ENCODE results near the gene RELT. TPM values are rescaled to one million over a fixed set of nuclear protein-coding genes. Genes with fewer than 3 reads are reported as not detected.
A peak's percentile ranks its signal among the peaks of the same experiment; 100 is the strongest.

Gene RELT
- total RNA-seq, 1 experiment from 2014 or later, result 12.9 TPM

GRCh38 chr11:73375830-73376159 lies 404 bp upstream of the RELT start:
- no peak for DNase-seq (ENCODE audit: low read depth)

DNA sequence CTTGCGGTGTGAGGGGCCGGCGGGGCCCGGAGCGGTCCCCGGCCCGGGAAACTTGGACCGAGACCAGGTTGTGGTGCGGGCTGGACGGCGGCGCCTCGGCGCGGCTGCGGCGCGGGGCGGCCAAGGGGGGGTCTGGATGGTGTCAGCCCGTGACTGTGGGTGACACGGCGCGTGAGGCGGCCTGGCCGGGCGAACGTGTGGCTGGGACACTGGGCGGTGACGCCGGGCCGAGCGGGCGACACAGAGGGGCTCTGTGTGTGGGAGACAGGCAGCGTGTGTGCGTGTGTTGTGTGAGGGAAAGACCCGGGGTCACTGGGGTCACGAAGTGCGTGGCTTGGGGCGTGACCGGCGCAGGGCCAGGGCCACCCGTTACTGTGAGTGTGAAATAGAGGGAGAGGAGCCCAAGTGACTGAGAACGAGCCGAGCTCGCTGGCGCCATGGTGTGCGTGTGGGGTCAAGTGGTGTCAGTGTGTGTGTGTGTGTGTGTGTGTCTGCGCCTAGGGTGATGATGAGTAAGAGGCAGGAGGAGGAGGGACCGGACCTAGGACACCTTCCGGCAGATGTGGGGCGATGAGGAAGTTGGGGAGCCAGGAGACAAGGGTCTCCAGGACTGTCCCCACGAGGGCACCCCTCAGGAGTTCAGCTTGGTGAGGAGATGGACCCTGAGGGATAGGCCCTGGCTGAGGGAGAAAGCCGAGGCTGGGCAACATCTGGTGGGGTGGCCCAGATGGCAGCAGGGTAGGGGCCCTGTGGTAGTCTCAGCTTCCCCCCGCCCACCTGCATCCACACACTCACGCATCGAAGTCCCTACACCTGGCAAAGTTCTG lies 817 bp downstream of the RELT start:
- DNase-seq (ENCODE audit: low read depth), result peak; percentile 84

DNA sequence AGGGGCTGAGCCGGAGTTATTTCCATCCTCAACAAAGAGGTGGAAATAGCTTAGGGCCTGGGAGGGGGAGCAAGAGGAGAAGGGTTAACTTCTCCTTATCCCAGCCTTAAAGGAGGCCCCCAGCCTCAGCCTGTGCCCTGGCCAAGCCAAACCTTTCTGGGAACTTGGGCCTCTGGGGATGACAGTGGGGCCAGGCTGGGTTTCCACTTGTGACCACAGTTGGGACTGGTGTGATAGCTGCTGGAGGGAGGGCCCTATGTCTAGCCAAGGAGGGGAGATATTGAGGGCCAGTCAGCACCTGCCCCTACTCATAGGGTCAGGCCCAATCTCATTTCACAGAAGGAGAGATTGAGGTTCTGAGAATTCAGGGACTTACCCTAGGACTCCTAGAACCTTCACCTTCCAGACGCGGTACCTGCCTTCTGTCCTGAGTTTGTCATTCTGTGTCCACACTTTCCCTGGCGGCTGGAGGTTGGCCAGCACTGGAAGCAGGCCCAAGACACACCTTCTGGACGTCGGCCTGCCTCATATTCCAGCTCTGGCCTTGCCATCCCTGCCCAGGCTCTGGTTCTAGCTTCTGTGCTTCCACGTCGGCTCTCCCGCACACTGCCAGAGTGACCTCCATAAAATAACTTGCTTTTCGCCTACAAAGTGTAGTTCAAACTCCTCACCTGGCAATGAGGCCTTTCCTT lies 3.1 kb downstream of the RELT start:
- no peak for DNase-seq (ENCODE audit: low read depth)

DNA sequence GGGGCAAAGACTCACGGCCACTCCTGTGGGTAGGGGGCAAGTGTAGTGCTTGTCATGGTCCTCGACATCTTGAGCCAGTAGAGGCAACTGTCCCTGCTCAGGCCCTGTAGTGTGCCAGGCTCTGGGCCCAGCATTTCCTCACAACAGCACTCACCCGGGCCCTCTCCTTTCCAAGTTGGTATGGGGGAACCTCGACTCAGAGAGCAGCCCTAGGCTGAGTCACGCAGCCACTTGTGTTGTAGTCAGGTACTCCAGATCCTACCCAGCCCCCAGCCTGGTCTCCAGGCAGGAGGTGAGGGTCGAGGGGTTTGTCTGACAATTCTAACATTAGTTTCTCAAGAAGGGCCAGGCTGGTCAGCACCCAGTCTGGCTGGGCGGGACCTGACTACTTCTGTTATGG lies 4.1 kb downstream of the RELT start:
- no peak for DNase-seq (ENCODE audit: low read depth)

DNA sequence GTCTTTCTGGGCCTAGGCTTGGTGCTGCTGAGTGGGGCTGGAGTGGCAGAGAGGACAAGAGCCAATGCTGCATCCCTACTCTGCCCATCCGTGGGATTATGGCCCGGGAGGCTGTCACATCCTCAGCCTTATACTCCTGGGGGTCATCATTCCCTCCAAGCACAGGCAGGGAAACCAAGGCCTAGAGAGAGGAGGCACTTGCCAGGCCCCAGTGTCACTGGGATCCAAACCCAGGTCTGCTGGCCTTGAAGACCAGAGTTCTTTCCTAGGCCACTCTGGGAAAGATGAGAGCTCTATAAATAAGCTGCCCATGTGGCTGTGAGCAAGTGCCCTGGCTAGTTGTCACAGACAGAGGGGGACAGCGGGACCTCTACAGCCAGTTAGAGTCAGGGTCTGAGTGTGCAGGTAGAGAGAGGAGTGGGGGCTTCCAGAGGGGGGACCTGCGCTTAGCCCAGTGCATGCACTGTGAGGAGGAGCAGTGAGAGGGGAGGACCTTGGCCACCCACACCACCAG lies 4.8 kb downstream of the RELT start:
- no peak for DNase-seq (ENCODE audit: low read depth)

GRCh38 chr11:73381589-73381988 lies 5.4 kb downstream of the RELT start:
- DNase-seq (ENCODE audit: low read depth), result no peak

DNA sequence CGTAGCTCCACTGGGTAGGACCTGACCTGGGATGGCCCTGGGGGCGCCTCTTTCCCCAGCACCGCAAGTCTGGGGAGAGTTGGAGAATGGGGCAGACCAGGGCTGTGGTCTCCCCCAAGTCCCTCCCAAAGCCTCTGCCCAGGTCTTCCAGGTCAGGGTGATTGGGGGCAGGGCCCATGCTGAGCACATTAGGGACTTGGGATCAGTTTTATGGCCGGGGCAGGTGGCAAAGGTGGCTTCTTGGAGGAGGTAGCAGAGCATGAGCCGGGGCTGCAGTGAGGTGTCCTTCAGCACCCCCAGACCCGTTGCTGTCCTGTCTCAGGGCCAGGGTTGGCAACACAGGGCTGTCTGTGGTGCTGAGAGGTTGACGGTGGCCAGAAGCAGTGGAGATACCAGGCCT lies 6.0 kb downstream of the RELT start:
- DNase-seq (ENCODE audit: low read depth), result no peak

- DNase-seq (ENCODE audit: low read depth), result no peak
Measured at GRCh38 chr11:73382747-73383146, 6.5 kb downstream of the RELT start.

- no peak for DNase-seq (ENCODE audit: low read depth)
Measured at GRCh38 chr11:73383249-73384124, 7.3 kb downstream of the RELT start.

DNA sequence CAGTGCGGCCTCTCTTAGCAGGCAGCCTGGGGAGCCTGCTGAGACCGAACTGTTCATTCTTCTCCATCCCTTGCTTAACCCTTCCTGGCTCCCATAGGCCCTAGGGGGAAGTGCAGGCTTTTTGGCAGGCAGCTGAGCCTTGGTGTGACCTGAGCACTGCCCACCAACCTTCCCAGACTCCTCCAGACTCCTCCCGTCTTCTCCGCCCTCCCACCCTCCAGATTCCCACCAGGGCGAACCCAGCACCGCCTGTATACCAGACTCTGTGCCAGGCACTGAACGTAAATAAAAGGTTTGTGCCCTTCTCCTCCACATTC lies 7.9 kb downstream of the RELT start:
- DNase-seq (ENCODE audit: low read depth), result no peak

DNA sequence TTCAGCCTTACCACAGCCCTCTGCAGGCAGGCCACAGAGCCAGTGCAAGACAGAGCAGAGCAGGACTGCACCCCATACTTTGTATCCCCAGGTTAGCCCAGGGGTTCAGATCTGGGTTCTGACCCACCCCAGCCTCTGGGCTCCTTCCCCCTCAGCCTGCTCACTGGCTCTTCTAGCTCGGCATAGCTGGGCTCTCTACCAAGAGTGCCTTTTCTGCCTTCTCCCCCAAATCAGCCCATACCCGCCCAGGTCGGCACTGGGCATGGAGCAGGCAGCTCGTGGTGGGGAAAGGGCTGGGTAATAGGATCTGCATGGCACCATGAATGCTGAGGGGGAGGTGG lies 8.3 kb downstream of the RELT start:
- no peak for DNase-seq (ENCODE audit: low read depth)

DNA sequence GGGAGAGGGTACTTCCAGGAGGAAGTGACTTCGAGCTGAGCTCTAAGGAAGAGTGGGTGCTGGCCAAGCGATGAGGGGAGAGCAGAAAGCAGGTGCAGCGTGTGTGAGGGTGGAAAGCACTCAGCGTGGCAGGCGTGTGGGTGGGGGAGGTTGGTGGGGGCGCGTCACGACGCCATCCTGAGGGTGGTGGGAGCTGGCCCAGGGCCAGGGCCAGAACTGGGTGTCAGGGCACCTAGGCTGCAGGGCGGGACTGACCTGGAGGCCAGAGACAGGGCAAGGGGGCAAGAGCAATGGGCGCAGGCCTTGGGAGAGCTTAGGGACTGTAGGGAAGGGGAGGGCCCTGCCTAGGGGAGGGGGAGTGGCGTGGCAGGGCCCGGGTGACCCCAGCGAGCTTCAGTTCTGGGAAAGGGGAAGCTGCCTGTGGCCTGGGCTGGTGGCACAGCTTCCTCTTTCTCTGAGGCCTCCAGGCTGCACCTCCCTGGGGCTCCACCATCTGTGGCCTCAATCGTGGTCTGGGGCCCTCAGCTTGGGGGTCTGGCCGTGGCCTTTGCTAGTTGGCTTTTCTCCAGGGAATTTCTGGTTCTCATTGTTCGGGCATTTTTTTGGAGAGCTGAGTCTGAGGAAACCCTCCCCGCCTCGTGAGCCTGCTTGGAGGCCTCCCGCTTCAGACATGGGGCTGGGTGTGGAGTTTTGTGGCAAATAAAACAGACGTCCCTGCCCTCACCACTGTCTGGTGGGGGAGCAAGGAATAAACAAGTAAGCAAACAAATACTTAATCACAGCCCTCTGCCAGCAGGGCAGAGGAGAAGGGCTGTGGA lies 8.9 kb downstream of the RELT start:
- no peak for DNase-seq (ENCODE audit: low read depth)

DNA sequence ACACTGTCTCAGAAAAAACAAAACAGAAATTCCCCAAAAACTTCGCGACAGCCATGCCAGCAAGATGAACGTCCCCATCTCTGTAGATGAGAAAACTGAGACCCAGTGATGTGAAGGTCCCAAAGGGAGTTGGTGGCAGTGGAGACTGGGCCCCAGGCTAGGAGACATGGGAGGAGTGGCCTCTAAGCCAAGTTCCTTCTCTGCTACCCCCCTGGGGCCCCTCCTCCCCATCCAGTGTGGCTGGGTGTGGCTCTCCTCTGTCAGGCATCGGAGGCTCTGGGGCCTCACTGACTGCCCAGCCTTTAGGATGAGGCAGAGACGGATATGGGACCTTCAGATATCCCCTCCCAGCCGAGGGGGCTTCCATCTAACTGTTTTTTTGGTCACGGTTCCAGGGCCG lies 9.8 kb downstream of the RELT start:
- no peak for DNase-seq (ENCODE audit: low read depth)

DNA sequence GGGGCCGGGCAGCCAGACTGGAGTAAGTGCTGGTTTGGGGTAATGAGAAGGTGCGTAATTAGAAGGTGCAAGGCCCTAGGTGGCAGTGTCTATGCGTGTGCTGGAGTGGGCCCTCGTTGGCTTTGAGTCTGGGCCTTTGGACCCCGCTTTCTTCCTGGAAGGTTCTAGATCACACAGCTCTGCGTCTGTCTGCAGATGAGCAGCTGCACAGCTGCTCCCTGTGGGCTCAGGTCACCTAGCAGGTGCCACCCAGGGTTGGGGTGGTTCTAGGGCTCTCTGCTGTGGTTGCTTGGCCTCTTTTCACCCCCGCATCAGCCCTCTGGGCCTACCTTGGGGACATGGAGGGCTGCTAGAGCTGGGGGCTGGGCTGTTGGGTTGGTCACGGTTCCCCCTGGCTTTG lies 10.3 kb downstream of the RELT start:
- DNase-seq (ENCODE audit: low read depth), result no peak

- no peak for DNase-seq (ENCODE audit: low read depth)
Measured at GRCh38 chr11:73387594-73388264, 11.5 kb downstream of the RELT start.

- DNase-seq (ENCODE audit: low read depth), result no peak
Measured at GRCh38 chr11:73388265-73389133, 12.3 kb downstream of the RELT start.

DNA sequence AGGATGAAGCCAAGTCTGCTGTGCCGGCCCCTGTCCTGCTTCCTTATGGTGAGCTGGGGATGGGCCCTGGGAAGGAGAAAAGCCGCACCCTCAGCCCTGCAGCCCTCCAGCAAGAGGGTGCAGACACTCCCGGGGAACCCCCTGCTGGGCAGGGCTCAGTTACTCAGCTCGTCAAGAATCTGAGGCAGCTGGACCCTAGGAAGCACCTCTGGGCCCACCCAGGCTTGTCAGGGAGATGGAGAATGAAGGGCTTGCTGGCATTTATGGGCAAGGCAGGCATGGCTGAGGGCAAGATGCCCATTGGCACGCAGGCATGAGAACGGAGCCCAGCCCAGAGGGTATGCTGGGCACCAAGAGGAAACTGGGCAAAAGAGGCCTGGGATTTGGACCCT lies 12.9 kb downstream of the RELT start:
- DNase-seq (ENCODE audit: low read depth), result no peak

DNA sequence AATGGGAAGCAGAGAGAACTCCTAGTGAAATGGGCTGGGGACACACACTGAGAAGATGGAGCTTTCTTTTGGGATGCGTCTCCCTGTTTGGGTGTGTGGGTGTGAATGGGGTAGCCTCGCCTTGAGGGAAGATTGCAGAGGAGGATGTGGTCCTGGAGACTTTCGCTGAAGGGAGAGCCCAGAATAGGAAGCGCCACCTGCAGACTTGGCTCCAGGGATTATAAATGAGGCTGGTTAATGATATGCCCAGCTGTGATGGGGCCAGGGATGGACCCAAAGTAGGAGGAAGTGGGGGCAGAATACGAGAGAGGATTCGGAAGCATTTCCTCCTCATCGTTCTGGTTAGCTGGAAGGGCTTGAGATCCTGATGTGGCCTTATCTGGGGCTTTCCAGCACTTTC lies 13.7 kb downstream of the RELT start:
- no peak for DNase-seq (ENCODE audit: low read depth)

- no peak for DNase-seq (ENCODE audit: low read depth)
Measured at GRCh38 chr11:73390601-73391565, 14.7 kb downstream of the RELT start.
